K562 (cell line): Measurements from ENCODE around the gene RPTOR. TPM values are rescaled to one million over a fixed set of nuclear protein-coding genes. Genes with fewer than 3 reads are reported as not detected.

Experiments used
- ATAC-seq: fragments of 200-7000 bp; cut with Tn5 transposase; 3 replicates; pipeline ENCODE4 v1.9.1; 2020; ENCODE audit warnings: moderate library complexity
- BruUV-seq: library from RNA; stranded (reverse); fragments of 400-500 nt; replicated peaks from 2 replicates; lab custom pipeline; 2021; lab: Mats Ljungman, UMichigan
- CTCF ChIA-PET: fragments of 300-600 bp; formaldehyde crosslinking; extraction: SDS; loops from one replicate; lab custom pipeline; 2021; ENCODE audit warnings: low intra/inter-chr PET ratio; lab: Yijun Ruan, JAX
- POLR2A ChIA-PET: fragments of 300-600, 350-650 bp; sonication (Branson Sonifier 250); formaldehyde crosslinking; extraction: SDS; loops from one replicate; lab custom pipeline; 2021; ENCODE audit warnings: antibody characterized with exemption, inconsistent platforms; lab: Yijun Ruan, JAX
- DNase-seq, 4 experiments: peaks; one replicate each; pipeline versions ENCODE4 v3.0.0 to v3.0.0-alpha.2; 2011 to 2018; ENCODE audit warnings: low spot score in 3 of 4, mixed read lengths in 3 of 4; ENCODE audit errors: extremely low read depth in 1 of 4
- FAIRE-seq: peaks from 2 replicates; lab custom pipeline; 2011; peaks lifted over from hg19 to GRCh38; lab: Jason Lieb, UNC
- H2AFZ ChIP-seq: 2 replicates; pipeline ENCODE4 v1.6.0; 2011; ENCODE audit warnings: low read depth, low read length, control low read depth, inconsistent platforms
- H3K27ac ChIP-seq: fragments of 200-600 bp; 3 replicates; pipeline ENCODE4 v1.8.0; 2011; ENCODE audit warnings: low read depth, mild to moderate bottlenecking, control low read depth, inconsistent platforms, low read length, moderate library complexity, mixed read lengths; ENCODE audit errors: extremely low read depth
- H3K27me3 ChIP-seq, 2 experiments: fragments of 300-600 bp in 1 of 2; 2 replicates in 1 of 2; 3 replicates in 1 of 2; pipeline versions ENCODE4 v1.6.0 to v1.8.0; 2011; ENCODE audit warnings: inconsistent platforms in 2 of 2, low read length in 2 of 2, mild to moderate bottlenecking in 1 of 2, mixed read lengths in 1 of 2, moderate library complexity in 1 of 2; ENCODE audit not compliant: control insufficient read depth in 2 of 2, insufficient read depth in 2 of 2
- H3K36me3 ChIP-seq: fragments of 300-600 bp; 3 replicates; pipeline ENCODE4 v1.8.0; 2011; ENCODE audit warnings: mild to moderate bottlenecking, low read length, inconsistent platforms; ENCODE audit not compliant: control insufficient read depth, insufficient read depth
- H3K4me1 ChIP-seq, 2 experiments: fragments of 200-600 bp in 1 of 2; replicated peaks in 1 of 2; 2 replicates in 1 of 2; 3 replicates in 1 of 2; pipeline versions ENCODE4 v1.5.1 to v1.8.0; 2011; ENCODE audit warnings: inconsistent platforms in 2 of 2, low read length in 2 of 2, mild to moderate bottlenecking in 1 of 2, mixed read lengths in 1 of 2, moderate library complexity in 1 of 2; ENCODE audit not compliant: control insufficient read depth in 2 of 2, insufficient read depth in 2 of 2
- H3K4me2 ChIP-seq: 2 replicates; pipeline ENCODE4 v1.6.1; 2011; ENCODE audit warnings: low read length, control low read depth, inconsistent platforms, mixed read lengths; ENCODE audit not compliant: insufficient read depth
- H3K4me3 ChIP-seq: fragments of 200-600 bp; sonication (generic), shearing (Covaris generic); 2 replicates; pipeline ENCODE4 v1.5.1; 2016; ENCODE audit warnings: control low read depth, inconsistent platforms
- H3K79me2 ChIP-seq: fragments of 200-600 bp; 3 replicates; pipeline ENCODE4 v1.8.0; 2011; ENCODE audit warnings: low read length, inconsistent platforms; ENCODE audit not compliant: control insufficient read depth, insufficient read depth
- H3K9ac ChIP-seq, 2 experiments: 2 replicates each; pipeline versions ENCODE4 v1.6.0 to v1.6.1; 2011; ENCODE audit warnings: low read depth in 2 of 2, low read length in 2 of 2, control low read depth in 1 of 2, inconsistent platforms in 1 of 2, mild to moderate bottlenecking in 1 of 2, mixed read lengths in 1 of 2; ENCODE audit not compliant: insufficient read depth in 1 of 2
- H3K9me1 ChIP-seq: one replicate; pipeline ENCODE4 v1.6.0; 2011; ENCODE audit warnings: inconsistent platforms, mild to moderate bottlenecking, low read length, moderate library complexity; ENCODE audit not compliant: control insufficient read depth, insufficient read depth
- H3K9me3 ChIP-seq: replicated peaks from 2 replicates; pipeline ENCODE4 v1.5.1; 2011; ENCODE audit warnings: low read depth, low read length, inconsistent platforms; ENCODE audit not compliant: control insufficient read depth, insufficient read depth
- H4K20me1 ChIP-seq: replicated peaks from 2 replicates; pipeline ENCODE4 v1.6.1; 2011; ENCODE audit warnings: low read length, inconsistent platforms, mixed read lengths; ENCODE audit not compliant: control insufficient read depth, insufficient read depth
- CTCF ChIP-seq, 3 experiments: IDR thresholded peaks in 2 of 3; conservative IDR thresholded peaks in 1 of 3; 2 replicates each; pipeline ENCODE4 v1.5.1; 2011 to 2012; ENCODE audit warnings: low read length in 3 of 3, mild to moderate bottlenecking in 3 of 3, control low read depth in 2 of 3, improper control_type of control experiment in 1 of 3, inconsistent platforms in 1 of 3, low read depth in 1 of 3, mixed read lengths in 1 of 3, moderate library complexity in 1 of 3; ENCODE audit not compliant: insufficient read depth in 2 of 3
- HNRNPUL1 ChIP-seq: fragments of 200-400 bp; formaldehyde crosslinking; IDR thresholded peaks from 2 replicates; pipeline ENCODE4 v1.6.1; 2017; ENCODE audit warnings: low read length
- PCBP2 ChIP-seq: fragments of 200-400 bp; formaldehyde crosslinking; IDR thresholded peaks from 2 replicates; pipeline ENCODE4 v1.6.1; 2018; ENCODE audit warnings: low read length, low read depth, mild to moderate bottlenecking, moderate library complexity; ENCODE audit not compliant: poor library complexity, severe bottlenecking
- PRMT5 ChIP-seq: sonication (generic); formaldehyde crosslinking; IDR thresholded peaks from 2 replicates; pipeline ENCODE4 v1.5.0; 2020; ENCODE audit warnings: missing genetic modification reagents
- U2AF1 ChIP-seq: fragments of 200-400 bp; formaldehyde crosslinking; optimal IDR thresholded peaks from 2 replicates; pipeline ENCODE3; 2017; ENCODE audit warnings: mild to moderate bottlenecking, low read depth, low read length, moderate library complexity
- U2AF2 ChIP-seq: fragments of 200-400 bp; formaldehyde crosslinking; optimal IDR thresholded peaks from 2 replicates; pipeline ENCODE3; 2017; ENCODE audit warnings: low read depth, mild to moderate bottlenecking, low read length
- ZNF134 ChIP-seq: fragments of 250-450 bp; sonication (Bioruptor Pico); conservative IDR thresholded peaks from 2 replicates; pipeline ENCODE4 v1.4.0; 2020
- WGBS: fragments of 100-300 bp; shearing (Covaris generic); methylation state at CpG from one replicate; pipeline ENCODE4 v1.1.6; 2016; ENCODE audit warnings: low coverage, mixed read lengths; ENCODE audit not compliant: insufficient coverage; ENCODE audit errors: missing lambda C conversion rate; 5-methylcytosine and 5-hydroxymethylcytosine counted together
- in situ Hi-C: fragments of 300-500 bp; cut with MboI; formaldehyde crosslinking; loops from 4 replicates; pipeline ENCODE4 v1.15.0; 2018; ENCODE audit warnings: inconsistent platforms, mixed read lengths
- intact Hi-C: fragments of 100-400 bp; cut with micrococcal nuclease; formaldehyde crosslinking; loops from 2 replicates; pipeline ENCODE4 v1.14.2; 2022
- polyA plus RNA-seq, 8 experiments: library from polyadenylated mRNA; depleted of rRNA in 4 of 8; stranded (reverse) in 5 of 8; unstranded in 3 of 8; fragments of >200 nt; fragmentation: Nextera tagmentation in 2 of 8; fragmentation: Illumina TruSeq in 1 of 8; extraction: Ambion mirVana in 2 of 8; extraction: Trizol in 1 of 8; gene quantifications; 2 replicates each; pipeline versions ENCODE4 v1.2.1 to v1.2.3, GENCODE V29; 2011 to 2014; ENCODE audit warnings: inconsistent platforms in 1 of 8, missing spikeins in 1 of 8
- total RNA-seq, 7 experiments: library from RNA; depleted of rRNA in 6 of 7; stranded (reverse); fragments of >200 nt in 6 of 7; fragmentation: Illumina TruSeq in 2 of 7; extraction: Trizol in 2 of 7; gene quantifications; 2 replicates each; pipeline versions ENCODE4 v1.2.1 to v1.2.3, GENCODE V29; 2011 to 2021; ENCODE audit warnings: low replicate concordance in 1 of 7
- TF ChIP-seq, protein P1 (sequence below): fragments of 250-450 bp; sonication (Bioruptor Pico); IDR thresholded peaks from 2 replicates; pipeline ENCODE4 v1.9.0; 2021; ENCODE audit warnings: mild to moderate bottlenecking, inconsistent platforms

RPTOR gene
- total and polyA plus RNA-seq, 9 of the 15 experiments (the other 6 are each of a cell fraction or from before 2014, with no cell fraction given): 0.24 to 54.1 (median 10.2) TPM

GRCh38 chr17:80927791-80928216, 383.2 kb downstream of the RPTOR start:
- FAIRE-seq (peak; percentile 65), DNase-seq (no peak), ATAC-seq (no peak)
- H3K27me3 ChIP-seq: no peaks in the 10 kb centered on the region
- no peaks in the 10 kb centered on the region for H3K9me3 ChIP-seq
- H4K20me1 ChIP-seq: no peaks in the 10 kb centered on the region
- H3K27ac ChIP-seq: no peak overlapping the region
- no peak overlapping the region for H3K9ac ChIP-seq
- in situ Hi-C loops (no loop called here), intact Hi-C loops (no loop called here)
- ChIA-PET POLR2A (interaction anchor here (0.6 kb wide), 1 partner anchor 1800 kb away, joined by 3 read pairs; no protein-coding TSS in a partner anchor), CTCF (no interaction called here)
- peaks cover 48% of the 10 kb centered on the region; the same call in 2 of the 3 replicates for H3K36me3 ChIP-seq
- BruUV-seq: no TSS peak
- no peak overlapping the region for H3K4me2 ChIP-seq
- H3K4me3 ChIP-seq: no peak overlapping the region
- no peak overlapping the region for H2AFZ ChIP-seq
- no peaks in the 10 kb centered on the region for H3K79me2 ChIP-seq
- H3K9me1 ChIP-seq: no peaks in the 10 kb centered on the region
- WGBS: 79% methylated on average over 11 of the region's 11 CpGs
- TF ChIP-seq HNRNPUL1 (no peak), ZNF134 (CRISPR knock-in tag) (no peak), U2AF2 (no peak), PCBP2 (no peak), PRMT5 (CRISPR knock-in tag) (no peak), CTCF (IDR thresholded peaks at IDR 0.05 in 2 of 3, conservative IDR thresholded peaks at IDR 0.05 in 1 of 3; ENCODE audit: insufficient read depth in 2 of 3, low read depth in 1 of 3, low read length in 3 of 3) (0 out of 6 replicates have a peak, but pooled peaks of 1 of the 3 experiments have one; percentile 6), U2AF1 (no peak)
- TF ChIP-seq, protein P1, sequence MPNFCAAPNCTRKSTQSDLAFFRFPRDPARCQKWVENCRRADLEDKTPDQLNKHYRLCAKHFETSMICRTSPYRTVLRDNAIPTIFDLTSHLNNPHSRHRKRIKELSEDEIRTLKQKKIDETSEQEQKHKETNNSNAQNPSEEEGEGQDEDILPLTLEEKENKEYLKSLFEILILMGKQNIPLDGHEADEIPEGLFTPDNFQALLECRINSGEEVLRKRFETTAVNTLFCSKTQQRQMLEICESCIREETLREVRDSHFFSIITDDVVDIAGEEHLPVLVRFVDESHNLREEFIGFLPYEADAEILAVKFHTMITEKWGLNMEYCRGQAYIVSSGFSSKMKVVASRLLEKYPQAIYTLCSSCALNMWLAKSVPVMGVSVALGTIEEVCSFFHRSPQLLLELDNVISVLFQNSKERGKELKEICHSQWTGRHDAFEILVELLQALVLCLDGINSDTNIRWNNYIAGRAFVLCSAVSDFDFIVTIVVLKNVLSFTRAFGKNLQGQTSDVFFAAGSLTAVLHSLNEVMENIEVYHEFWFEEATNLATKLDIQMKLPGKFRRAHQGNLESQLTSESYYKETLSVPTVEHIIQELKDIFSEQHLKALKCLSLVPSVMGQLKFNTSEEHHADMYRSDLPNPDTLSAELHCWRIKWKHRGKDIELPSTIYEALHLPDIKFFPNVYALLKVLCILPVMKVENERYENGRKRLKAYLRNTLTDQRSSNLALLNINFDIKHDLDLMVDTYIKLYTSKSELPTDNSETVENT: no peak
- TF ChIP-seq, all 486 proteins: peak for 1
- H3K4me1 ChIP-seq: no peaks in the 10 kb centered on the region
